ENCODE data around the gene CDK1. TPM values are rescaled to one million over a fixed set of nuclear protein-coding genes. Genes with fewer than 3 reads are reported as not detected.

The CDK1 gene
- total RNA-seq, 1 experiment from 2014 or later: 137 TPM

DNA sequence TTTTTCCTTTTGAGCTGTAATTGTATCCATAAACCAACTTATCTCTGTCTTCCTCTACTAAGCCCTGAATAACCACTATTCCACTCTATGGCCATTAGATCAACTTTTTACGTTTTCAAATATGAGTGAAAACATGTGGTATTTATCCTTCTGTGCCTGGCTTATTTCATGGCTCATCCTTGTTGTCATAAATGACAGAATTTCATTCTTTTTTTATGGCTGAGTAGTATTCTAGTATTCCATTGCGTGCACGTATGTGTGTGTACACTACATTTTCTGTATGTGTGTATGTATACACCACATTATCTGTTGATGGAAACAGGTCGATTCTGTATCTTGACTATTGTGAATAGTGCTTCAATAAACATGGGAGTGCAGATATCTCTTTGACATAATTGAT is 11.1 kb downstream of the CDK1 start:
- intact Hi-C loops (cut with micrococcal nuclease; ENCODE audit: unreplicated experiment): loop anchor here (10.0 kb wide), 1 partner anchor 675 kb away; no protein-coding TSS in a partner anchor
- H3K4me1 ChIP-seq (replicated peaks; ENCODE audit: insufficient read depth): no peaks in the 10 kb centered on the region
- no peak overlapping the region for H3K4me3 ChIP-seq
- CTCF ChIA-PET: no interaction called here
- no peaks in the 10 kb centered on the region for H3K27me3 ChIP-seq (ENCODE audit: insufficient read depth, low read depth)
- no peak overlapping the region for H3K4me2 ChIP-seq
- no TSS peak for BruUV-seq (replicated peaks)
- H3K9me2 ChIP-seq (ENCODE audit: insufficient read depth): no peaks in the 10 kb centered on the region
- POLR2A ChIA-PET (ENCODE audit: unreplicated experiment): no interaction called here
- peaks cover 96% of the 10 kb centered on the region for H3K36me3 ChIP-seq (ENCODE audit: low read depth)
- H3F3A ChIP-seq (ENCODE audit: insufficient read depth, low read depth): peaks cover 13% of the 10 kb centered on the region
- no peaks in the 10 kb centered on the region for H3K9me3 ChIP-seq (ENCODE audit: insufficient read depth, low read depth)
- H2AFZ ChIP-seq: no peak overlapping the region
- TF ChIP-seq EZH2 (IDR thresholded peaks at IDR 0.05; ENCODE audit: low read depth): no peak
- TF ChIP-seq, protein P1, sequence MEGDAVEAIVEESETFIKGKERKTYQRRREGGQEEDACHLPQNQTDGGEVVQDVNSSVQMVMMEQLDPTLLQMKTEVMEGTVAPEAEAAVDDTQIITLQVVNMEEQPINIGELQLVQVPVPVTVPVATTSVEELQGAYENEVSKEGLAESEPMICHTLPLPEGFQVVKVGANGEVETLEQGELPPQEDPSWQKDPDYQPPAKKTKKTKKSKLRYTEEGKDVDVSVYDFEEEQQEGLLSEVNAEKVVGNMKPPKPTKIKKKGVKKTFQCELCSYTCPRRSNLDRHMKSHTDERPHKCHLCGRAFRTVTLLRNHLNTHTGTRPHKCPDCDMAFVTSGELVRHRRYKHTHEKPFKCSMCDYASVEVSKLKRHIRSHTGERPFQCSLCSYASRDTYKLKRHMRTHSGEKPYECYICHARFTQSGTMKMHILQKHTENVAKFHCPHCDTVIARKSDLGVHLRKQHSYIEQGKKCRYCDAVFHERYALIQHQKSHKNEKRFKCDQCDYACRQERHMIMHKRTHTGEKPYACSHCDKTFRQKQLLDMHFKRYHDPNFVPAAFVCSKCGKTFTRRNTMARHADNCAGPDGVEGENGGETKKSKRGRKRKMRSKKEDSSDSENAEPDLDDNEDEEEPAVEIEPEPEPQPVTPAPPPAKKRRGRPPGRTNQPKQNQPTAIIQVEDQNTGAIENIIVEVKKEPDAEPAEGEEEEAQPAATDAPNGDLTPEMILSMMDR (conservative IDR thresholded peaks at IDR 0.05): no peak
- H3K27ac ChIP-seq: no peak overlapping the region
- peaks cover 93% of the 10 kb centered on the region for H3K79me2 ChIP-seq (ENCODE audit: low read depth)
- peaks cover 18% of the 10 kb centered on the region for H4K20me1 ChIP-seq (ENCODE audit: insufficient read depth)
- no peak for DNase-seq

DNA sequence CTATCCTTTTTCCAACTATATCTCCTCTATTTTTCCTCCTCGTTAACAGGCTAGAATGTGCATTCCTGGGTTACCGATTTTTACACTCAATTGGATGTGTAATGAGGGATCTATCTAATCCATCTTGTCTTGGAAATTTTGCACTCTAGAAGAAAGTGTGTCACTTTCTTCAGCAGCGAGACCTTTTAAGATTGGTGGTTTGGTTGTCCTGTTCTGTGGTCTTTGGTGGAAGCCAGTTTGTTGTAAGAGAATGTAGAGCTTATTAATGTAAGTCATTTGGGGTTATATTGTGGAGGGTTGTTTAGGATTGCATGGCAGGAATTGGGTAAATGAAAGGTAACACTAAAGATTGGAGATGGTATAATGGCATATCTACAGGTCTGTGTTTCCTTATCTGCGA is 16.7 kb downstream of the CDK1 start:
- no peak overlapping the region for H3K27ac ChIP-seq
- ChIA-PET CTCF (no interaction called here), POLR2A (ENCODE audit: unreplicated experiment) (interaction anchor here (0.6 kb wide), 1 partner anchor 206 kb away, joined by 4 read pairs; no protein-coding TSS in a partner anchor)
- peaks cover 30% of the 10 kb centered on the region for H3F3A ChIP-seq (ENCODE audit: insufficient read depth, low read depth)
- H3K4me3 ChIP-seq: no peak overlapping the region
- intact Hi-C loops (cut with micrococcal nuclease; ENCODE audit: unreplicated experiment): no loop called here
- no peaks in the 10 kb centered on the region for H3K4me1 ChIP-seq (replicated peaks; ENCODE audit: insufficient read depth)
- BruUV-seq (replicated peaks): no TSS peak
- no peak overlapping the region for H2AFZ ChIP-seq
- H3K27me3 ChIP-seq (ENCODE audit: insufficient read depth, low read depth): no peaks in the 10 kb centered on the region
- H3K4me2 ChIP-seq: no peak overlapping the region
- TF ChIP-seq, protein P1 (conservative IDR thresholded peaks at IDR 0.05): no peak
- no peak for TF ChIP-seq EZH2 (IDR thresholded peaks at IDR 0.05; ENCODE audit: low read depth)
- H4K20me1 ChIP-seq (ENCODE audit: insufficient read depth): peaks cover 14% of the 10 kb centered on the region
- DNase-seq: no peak
- H3K79me2 ChIP-seq (ENCODE audit: low read depth): peaks cover 37% of the 10 kb centered on the region
- H3K36me3 ChIP-seq (ENCODE audit: low read depth): peaks cover 56% of the 10 kb centered on the region
- no peaks in the 10 kb centered on the region for H3K9me2 ChIP-seq (ENCODE audit: insufficient read depth)
- H3K9me3 ChIP-seq (ENCODE audit: insufficient read depth, low read depth): no peaks in the 10 kb centered on the region

DNA sequence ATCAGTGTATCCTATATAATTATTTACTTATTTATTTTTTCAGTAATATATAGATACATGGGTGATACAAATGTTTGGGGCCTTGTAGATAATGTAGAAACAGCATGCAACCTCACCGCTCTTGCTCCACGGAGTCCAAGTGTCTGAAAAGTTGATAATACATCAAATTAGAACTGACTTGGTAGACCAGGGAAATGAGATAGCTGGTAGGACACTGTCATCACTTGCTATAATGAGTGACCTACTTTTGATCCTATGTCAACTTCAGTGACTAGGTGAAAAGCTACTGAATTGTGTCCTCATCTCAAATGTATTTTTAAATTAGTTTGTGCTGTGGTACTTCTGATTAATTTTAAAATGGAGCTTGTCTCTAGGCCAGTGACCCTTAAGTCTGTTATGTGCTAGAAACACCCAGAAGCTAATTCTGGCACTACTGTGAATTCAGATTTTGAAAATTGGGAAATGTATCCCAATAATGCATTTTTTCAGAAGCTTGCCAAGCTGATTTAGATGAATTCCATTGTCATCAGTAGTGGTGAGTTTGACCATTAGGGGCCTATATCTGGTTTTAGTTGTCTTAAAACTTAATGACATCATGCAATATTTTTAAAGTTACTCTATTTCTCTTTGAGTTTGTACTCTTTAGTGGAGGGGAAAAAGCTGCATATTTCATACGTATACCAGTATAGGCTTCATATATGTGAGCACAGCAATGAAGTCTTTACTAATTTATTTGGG is 17.4 kb downstream of the CDK1 start:
- H3K27ac ChIP-seq: no peak overlapping the region
- H2AFZ ChIP-seq: no peak overlapping the region
- peaks cover 49% of the 10 kb centered on the region for H3K36me3 ChIP-seq (ENCODE audit: low read depth)
- H3K4me3 ChIP-seq: no peak overlapping the region
- ChIA-PET POLR2A (ENCODE audit: unreplicated experiment) (no interaction called here), CTCF (no interaction called here)
- no peaks in the 10 kb centered on the region for H3K27me3 ChIP-seq (ENCODE audit: insufficient read depth, low read depth)
- H3K9me3 ChIP-seq (ENCODE audit: insufficient read depth, low read depth): no peaks in the 10 kb centered on the region
- H3F3A ChIP-seq (ENCODE audit: insufficient read depth, low read depth): peaks cover 30% of the 10 kb centered on the region
- intact Hi-C loops (cut with micrococcal nuclease; ENCODE audit: unreplicated experiment): no loop called here
- peaks cover 30% of the 10 kb centered on the region for H3K79me2 ChIP-seq (ENCODE audit: low read depth)
- no peaks in the 10 kb centered on the region for H3K9me2 ChIP-seq (ENCODE audit: insufficient read depth)
- no peaks in the 10 kb centered on the region for H3K4me1 ChIP-seq (replicated peaks; ENCODE audit: insufficient read depth)
- H3K4me2 ChIP-seq: no peak overlapping the region
- DNase-seq: no peak
- TF ChIP-seq, protein P1 (conservative IDR thresholded peaks at IDR 0.05): no peak
- TF ChIP-seq EZH2 (IDR thresholded peaks at IDR 0.05; ENCODE audit: low read depth): no peak
- H4K20me1 ChIP-seq (ENCODE audit: insufficient read depth): peaks cover 9% of the 10 kb centered on the region
- no TSS peak for BruUV-seq (replicated peaks)
